DND-41 (cell line): ENCODE results near the gene GHITM.

Experiments used
- ATAC-seq: fragments of 200-7000 bp; cut with Tn5 transposase; 3 replicates; pipeline ENCODE4 v1.9.1; 2021; ENCODE audit warnings: low read depth; ENCODE audit not compliant: insufficient read depth
- DNase-seq: peaks from one replicate; pipeline ENCODE4 v3.0.0-alpha.2; 2020
- H2AFZ ChIP-seq: 2 replicates; pipeline ENCODE4 v1.6.0; 2012; ENCODE audit warnings: low read depth, low read length
- H3K27ac ChIP-seq: 2 replicates; pipeline ENCODE4 v1.5.1; 2012; ENCODE audit warnings: low read length, inconsistent platforms
- H3K27me3 ChIP-seq: fragments of 200-600 bp; sonication (generic); 2 replicates; pipeline ENCODE4 v1.6.0; 2012; ENCODE audit warnings: low read length, mild to moderate bottlenecking, inconsistent platforms; ENCODE audit not compliant: insufficient read depth, poor library complexity
- H3K36me3 ChIP-seq: 2 replicates; pipeline ENCODE4 v1.5.1; 2012; ENCODE audit warnings: low read length, inconsistent platforms; ENCODE audit not compliant: insufficient read depth
- H3K4me1 ChIP-seq: 2 replicates; pipeline ENCODE4 v1.5.1; 2012; ENCODE audit warnings: mild to moderate bottlenecking, low read length; ENCODE audit not compliant: insufficient read depth
- H3K4me2 ChIP-seq: 2 replicates; pipeline ENCODE4 v1.6.0; 2012; ENCODE audit warnings: mild to moderate bottlenecking, moderate library complexity, low read length, inconsistent platforms; ENCODE audit not compliant: insufficient read depth
- H3K4me3 ChIP-seq, 2 experiments: fragments of 200-600 bp in 1 of 2; shearing (Covaris generic) in 1 of 2; 2 replicates each; pipeline ENCODE4 v1.5.1; 2012 to 2016; ENCODE audit warnings: inconsistent platforms in 2 of 2, low read length in 2 of 2, mild to moderate bottlenecking in 2 of 2, low read depth in 1 of 2, moderate library complexity in 1 of 2
- H3K79me2 ChIP-seq: 2 replicates; pipeline ENCODE4 v1.6.0; 2012; ENCODE audit warnings: low read length, inconsistent platforms; ENCODE audit not compliant: insufficient read depth
- H3K9ac ChIP-seq: 2 replicates; pipeline ENCODE4 v1.6.0; 2012; ENCODE audit warnings: low read depth, mild to moderate bottlenecking, inconsistent platforms, low read length, moderate library complexity
- H3K9me3 ChIP-seq: 2 replicates; pipeline ENCODE4 v1.5.1; 2012; ENCODE audit warnings: low read length, moderate library complexity, mild to moderate bottlenecking, inconsistent platforms; ENCODE audit not compliant: insufficient read depth, severe bottlenecking
- H4K20me1 ChIP-seq: 2 replicates; pipeline ENCODE4 v1.6.0; 2012; ENCODE audit warnings: low read length; ENCODE audit not compliant: insufficient read depth
- EZH2 ChIP-seq: IDR thresholded peaks from 3 replicates; pipeline ENCODE4 v1.6.1; 2012; ENCODE audit warnings: borderline replicate concordance, low read depth, mild to moderate bottlenecking, moderate library complexity, low read length, inconsistent platforms; ENCODE audit not compliant: severe bottlenecking
- TF ChIP-seq, protein P1 (sequence below): IDR thresholded peaks from 2 replicates; pipeline ENCODE4 v1.5.1; 2012; ENCODE audit warnings: borderline replicate concordance, low read length, moderate library complexity, mild to moderate bottlenecking; ENCODE audit not compliant: poor library complexity, severe bottlenecking; ENCODE audit errors: extremely low read depth

The GHITM gene

DNA sequence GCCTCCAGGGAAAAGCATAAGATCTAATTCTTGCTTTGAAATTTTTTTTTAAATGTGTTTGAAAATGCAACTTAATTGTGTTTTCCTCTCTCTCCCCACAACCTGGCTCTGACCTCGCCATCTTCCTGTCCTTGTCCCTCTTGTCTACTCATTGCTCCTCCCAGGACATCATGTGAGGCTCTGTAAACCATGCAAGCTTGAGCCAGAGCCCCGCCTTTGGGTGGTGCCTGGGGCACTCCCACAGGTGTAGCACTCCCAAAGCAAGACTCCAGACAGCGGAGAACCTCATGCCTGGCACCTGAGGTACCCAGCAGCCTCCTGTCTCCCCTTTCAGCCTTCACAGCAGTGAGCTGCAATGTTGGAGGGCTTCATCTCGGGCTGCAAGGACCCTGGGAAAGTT, 45.2 kb downstream of the GHITM start:
- DNase-seq (no peak), ATAC-seq (no peak)
- H3K4me2 ChIP-seq, result no peak overlapping the region
- no peaks in the 10 kb centered on the region for H3K36me3 ChIP-seq
- no peaks in the 10 kb centered on the region; the same call in 1 of the 2 replicates for H4K20me1 ChIP-seq
- H3K9me3 ChIP-seq, result no peaks in the 10 kb centered on the region
- H3K4me3 ChIP-seq, result no peak overlapping the region
- H3K4me1 ChIP-seq, result no peaks in the 10 kb centered on the region
- H3K79me2 ChIP-seq, result no peaks in the 10 kb centered on the region
- no peaks in the 10 kb centered on the region for H3K27me3 ChIP-seq
- H2AFZ ChIP-seq, result no peak overlapping the region
- H3K27ac ChIP-seq, result no peak overlapping the region
- TF ChIP-seq, protein P1, sequence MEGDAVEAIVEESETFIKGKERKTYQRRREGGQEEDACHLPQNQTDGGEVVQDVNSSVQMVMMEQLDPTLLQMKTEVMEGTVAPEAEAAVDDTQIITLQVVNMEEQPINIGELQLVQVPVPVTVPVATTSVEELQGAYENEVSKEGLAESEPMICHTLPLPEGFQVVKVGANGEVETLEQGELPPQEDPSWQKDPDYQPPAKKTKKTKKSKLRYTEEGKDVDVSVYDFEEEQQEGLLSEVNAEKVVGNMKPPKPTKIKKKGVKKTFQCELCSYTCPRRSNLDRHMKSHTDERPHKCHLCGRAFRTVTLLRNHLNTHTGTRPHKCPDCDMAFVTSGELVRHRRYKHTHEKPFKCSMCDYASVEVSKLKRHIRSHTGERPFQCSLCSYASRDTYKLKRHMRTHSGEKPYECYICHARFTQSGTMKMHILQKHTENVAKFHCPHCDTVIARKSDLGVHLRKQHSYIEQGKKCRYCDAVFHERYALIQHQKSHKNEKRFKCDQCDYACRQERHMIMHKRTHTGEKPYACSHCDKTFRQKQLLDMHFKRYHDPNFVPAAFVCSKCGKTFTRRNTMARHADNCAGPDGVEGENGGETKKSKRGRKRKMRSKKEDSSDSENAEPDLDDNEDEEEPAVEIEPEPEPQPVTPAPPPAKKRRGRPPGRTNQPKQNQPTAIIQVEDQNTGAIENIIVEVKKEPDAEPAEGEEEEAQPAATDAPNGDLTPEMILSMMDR, result no peak
- TF ChIP-seq EZH2, result no peak
- no peak overlapping the region for H3K9ac ChIP-seq

DNA sequence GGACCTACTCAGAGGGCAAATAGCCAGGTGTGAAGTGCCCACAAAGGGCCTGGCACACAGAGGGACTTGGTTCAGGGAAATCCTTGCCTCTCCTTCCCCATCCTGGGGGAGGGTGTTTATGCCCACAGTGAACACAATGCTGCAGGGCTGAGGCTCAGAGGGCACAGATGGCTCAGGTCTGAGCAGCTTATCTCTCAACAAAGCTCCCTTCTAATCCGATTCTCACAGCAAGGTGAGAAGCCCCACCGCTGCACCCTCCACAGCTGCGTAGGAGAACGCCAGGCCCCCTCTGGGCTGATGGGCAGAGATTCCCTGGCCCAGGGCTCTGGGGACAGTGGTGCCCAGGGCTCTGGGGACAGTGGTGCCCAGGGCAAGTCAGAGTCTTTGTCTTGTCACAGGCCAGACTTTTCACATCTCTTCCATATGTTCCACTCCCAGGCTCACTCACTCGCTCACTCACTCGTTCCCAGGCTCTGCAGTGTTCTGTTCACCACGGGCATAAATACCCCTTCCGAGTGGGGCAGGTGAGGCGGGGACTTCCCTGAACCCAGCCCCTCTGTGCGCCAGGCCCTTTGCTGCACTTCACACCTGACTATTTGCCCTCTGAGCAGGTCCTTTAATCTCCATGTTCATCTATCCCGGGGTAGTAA, 46.3 kb downstream of the GHITM start:
- Histone ChIP-seq H3K27me3 (no peaks in the 10 kb centered on the region), H3K36me3 (no peaks in the 10 kb centered on the region), H3K9ac (no peak overlapping the region), H3K27ac (no peak overlapping the region), H3K9me3 (no peaks in the 10 kb centered on the region), H4K20me1 (no peaks in the 10 kb centered on the region; the same call in 1 of the 2 replicates), H3K4me1 (no peaks in the 10 kb centered on the region), H2AFZ (no peak overlapping the region), H3K4me3 (no peak overlapping the region), H3K79me2 (no peaks in the 10 kb centered on the region), H3K4me2 (no peak overlapping the region)
- ATAC-seq (no peak), DNase-seq (no peak)
- no peak for TF ChIP-seq EZH2
- TF ChIP-seq, protein P1, result no peak

DNA sequence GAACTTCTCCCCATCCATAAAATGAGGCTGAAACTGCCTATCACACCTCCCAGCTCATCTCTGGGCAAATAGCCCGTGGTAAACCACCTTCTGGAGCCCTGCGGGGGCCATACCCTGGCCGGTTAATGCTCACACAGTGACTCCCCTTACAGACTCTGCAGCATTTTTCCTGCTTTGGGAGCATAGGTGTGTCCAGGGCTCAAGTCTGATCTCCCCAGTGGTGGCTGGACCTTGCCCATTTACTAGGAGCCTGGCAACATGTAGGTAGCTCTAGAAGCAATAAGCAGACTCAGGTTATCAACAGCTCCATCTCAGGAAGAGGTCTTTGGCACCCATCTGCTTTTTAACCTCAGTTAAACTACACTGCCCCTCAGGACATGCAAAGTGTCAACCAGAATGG, 49.5 kb downstream of the GHITM start:
- Histone ChIP-seq H3K4me2 (no peak overlapping the region), H3K4me1 (no peaks in the 10 kb centered on the region), H3K27ac (no peak overlapping the region), H3K4me3 (no peak overlapping the region), H3K36me3 (no peaks in the 10 kb centered on the region), H3K9me3 (no peaks in the 10 kb centered on the region), H4K20me1 (no peaks in the 10 kb centered on the region; the same call in 1 of the 2 replicates), H2AFZ (no peak overlapping the region), H3K27me3 (peaks cover 3% of the 10 kb centered on the region), H3K9ac (no peak overlapping the region), H3K79me2 (no peaks in the 10 kb centered on the region)
- no peak for TF ChIP-seq EZH2
- TF ChIP-seq, protein P1, result no peak
- DNase-seq (no peak), ATAC-seq (no peak)
